Subcutaneous abdominal adipose tissue (tissue), 5 donors: ENCODE results near the gene CALCB.

Experiments
- H3K27ac ChIP-seq: one replicate; pipeline ENCODE4 v1.7.0; 2013; ENCODE audit warnings: low read depth, mild to moderate bottlenecking, inconsistent platforms, low read length, moderate library complexity
- H3K27me3 ChIP-seq, 5 donors: one replicate each; pipeline ENCODE4 v1.7.0; 2013; ENCODE audit warnings: low read length in 5 of 5, inconsistent platforms in 1 of 5; ENCODE audit not compliant: control insufficient read depth in 5 of 5, insufficient read depth in 4 of 5
- H3K36me3 ChIP-seq, 5 donors: one replicate each; pipeline ENCODE4 v1.7.0; 2013; ENCODE audit warnings: low read length in 5 of 5; ENCODE audit not compliant: control insufficient read depth in 5 of 5, insufficient read depth in 5 of 5
- H3K4me1 ChIP-seq, 5 donors: one replicate each; pipeline ENCODE4 v1.7.0; 2013; ENCODE audit warnings: low read length in 5 of 5, mild to moderate bottlenecking in 3 of 5, moderate library complexity in 1 of 5; ENCODE audit not compliant: control insufficient read depth in 5 of 5, insufficient read depth in 5 of 5
- H3K4me3 ChIP-seq, 5 donors: one replicate each; pipeline ENCODE4 v1.7.0; 2013; ENCODE audit warnings: low read length in 5 of 5, low read depth in 1 of 5
- H3K9ac ChIP-seq, 5 donors: one replicate each; pipeline ENCODE4 v1.7.0; 2013; ENCODE audit warnings: low read length in 5 of 5, mild to moderate bottlenecking in 4 of 5, moderate library complexity in 3 of 5
- H3K9me3 ChIP-seq, 5 donors: one replicate each; pipeline ENCODE4 v1.7.0; 2013; ENCODE audit warnings: low read length in 5 of 5; ENCODE audit not compliant: control insufficient read depth in 5 of 5
- donor health status: healthy.
- donor health status: healthy.
- donor health status: healthy.
- donor health status: healthy.
- donor health status: healthy.

The CALCB gene

DNA sequence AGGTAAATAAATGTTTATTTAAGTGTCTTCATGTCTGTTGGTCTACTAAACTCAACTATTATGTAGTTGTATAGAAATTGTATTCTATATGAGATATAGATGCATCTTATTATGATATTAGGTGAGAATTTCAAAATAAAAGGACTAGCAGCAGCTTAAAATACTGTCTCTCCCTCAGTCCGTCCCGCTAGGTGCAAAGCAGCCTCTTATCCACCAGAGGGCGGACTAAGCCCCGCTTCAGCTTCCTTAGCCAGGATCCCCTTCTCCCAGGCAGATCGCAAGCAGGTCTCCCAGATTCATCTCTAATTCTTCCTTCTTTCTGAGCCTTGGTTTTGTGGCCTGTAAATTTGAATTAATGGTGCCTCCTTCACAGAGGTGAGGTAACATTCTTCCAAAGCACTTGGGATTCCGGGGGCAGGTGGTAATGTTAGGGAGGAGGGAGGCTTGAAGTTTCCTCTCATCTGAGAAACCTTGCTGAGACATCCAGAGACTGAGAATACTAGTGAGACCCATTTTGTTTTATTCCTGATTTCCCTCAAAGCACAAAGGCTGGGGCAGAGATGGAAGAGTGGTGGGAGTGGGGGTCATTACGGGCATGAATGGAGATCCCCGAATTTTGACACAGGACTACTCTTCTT lies 27.8 kb downstream of the CALCB start:
- H3K9me3 ChIP-seq, result peaks cover 0 to 3% (median 0%) of the 10 kb centered on the region in 5 donors
- no peaks in the 10 kb centered on the region for H3K4me1 ChIP-seq
- no peaks in the 10 kb centered on the region for H3K36me3 ChIP-seq
- H3K4me3 ChIP-seq, result no peak overlapping the region
- H3K9ac ChIP-seq, result no peak overlapping the region
- H3K27me3 ChIP-seq, result peaks cover 0 to 7% (median 4%) of the 10 kb centered on the region in 5 donors
- no peak overlapping the region for H3K27ac ChIP-seq

GRCh38 chr11:15104166-15104565 lies 30.8 kb downstream of the CALCB start:
- peaks cover 0 to 3% (median 0%) of the 10 kb centered on the region in 5 donors for H3K9me3 ChIP-seq
- no peak overlapping the region for H3K4me3 ChIP-seq
- H3K4me1 ChIP-seq, result no peaks in the 10 kb centered on the region
- peaks cover 0 to 4% (median 3%) of the 10 kb centered on the region in 5 donors for H3K27me3 ChIP-seq
- no peak overlapping the region for H3K27ac ChIP-seq
- no peaks in the 10 kb centered on the region for H3K36me3 ChIP-seq
- no peak overlapping the region for H3K9ac ChIP-seq

DNA sequence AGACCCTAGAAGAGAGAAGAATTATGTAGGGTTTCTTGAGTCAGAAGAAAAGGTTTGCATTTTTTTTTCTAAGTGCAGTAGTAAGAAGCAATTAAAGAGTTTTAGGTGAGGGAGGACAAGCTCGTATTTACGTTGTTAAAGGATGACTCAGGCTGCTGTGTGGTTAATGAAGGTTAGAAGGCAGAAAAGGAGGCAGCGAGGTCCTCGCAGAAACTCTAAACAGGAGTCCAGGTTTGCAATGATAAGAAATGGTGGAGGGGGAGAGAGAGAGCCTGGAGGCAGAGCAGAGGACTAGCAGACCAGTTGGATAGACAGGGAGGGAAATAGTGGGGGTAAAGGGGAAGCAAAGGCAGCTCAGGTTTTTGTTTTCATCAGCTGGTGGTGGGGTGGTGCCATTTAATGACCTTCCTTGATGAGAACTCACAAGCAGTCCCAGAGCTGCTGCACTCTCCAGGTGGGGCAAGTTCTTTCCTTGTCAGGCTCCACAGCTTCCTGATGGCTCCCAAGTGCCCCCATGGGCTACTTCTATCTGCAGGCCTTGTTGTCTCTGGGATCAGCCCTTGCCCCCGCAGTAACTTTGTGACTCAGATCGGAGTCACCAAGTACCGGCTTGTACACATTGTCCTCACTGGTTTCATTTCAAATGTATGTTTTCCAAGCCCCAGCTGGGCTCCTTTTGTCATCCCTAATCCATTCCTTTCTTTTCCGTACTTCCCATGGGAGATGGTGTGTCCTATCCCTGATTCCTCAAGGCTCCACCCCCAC lies 33.0 kb downstream of the CALCB start:
- H3K4me1 ChIP-seq, result no peaks in the 10 kb centered on the region
- peaks cover 0 to 3% (median 0%) of the 10 kb centered on the region in 5 donors for H3K9me3 ChIP-seq
- H3K27ac ChIP-seq, result no peak overlapping the region
- no peaks in the 10 kb centered on the region for H3K27me3 ChIP-seq
- no peak overlapping the region for H3K9ac ChIP-seq
- no peak overlapping the region for H3K4me3 ChIP-seq
- no peaks in the 10 kb centered on the region for H3K36me3 ChIP-seq

DNA sequence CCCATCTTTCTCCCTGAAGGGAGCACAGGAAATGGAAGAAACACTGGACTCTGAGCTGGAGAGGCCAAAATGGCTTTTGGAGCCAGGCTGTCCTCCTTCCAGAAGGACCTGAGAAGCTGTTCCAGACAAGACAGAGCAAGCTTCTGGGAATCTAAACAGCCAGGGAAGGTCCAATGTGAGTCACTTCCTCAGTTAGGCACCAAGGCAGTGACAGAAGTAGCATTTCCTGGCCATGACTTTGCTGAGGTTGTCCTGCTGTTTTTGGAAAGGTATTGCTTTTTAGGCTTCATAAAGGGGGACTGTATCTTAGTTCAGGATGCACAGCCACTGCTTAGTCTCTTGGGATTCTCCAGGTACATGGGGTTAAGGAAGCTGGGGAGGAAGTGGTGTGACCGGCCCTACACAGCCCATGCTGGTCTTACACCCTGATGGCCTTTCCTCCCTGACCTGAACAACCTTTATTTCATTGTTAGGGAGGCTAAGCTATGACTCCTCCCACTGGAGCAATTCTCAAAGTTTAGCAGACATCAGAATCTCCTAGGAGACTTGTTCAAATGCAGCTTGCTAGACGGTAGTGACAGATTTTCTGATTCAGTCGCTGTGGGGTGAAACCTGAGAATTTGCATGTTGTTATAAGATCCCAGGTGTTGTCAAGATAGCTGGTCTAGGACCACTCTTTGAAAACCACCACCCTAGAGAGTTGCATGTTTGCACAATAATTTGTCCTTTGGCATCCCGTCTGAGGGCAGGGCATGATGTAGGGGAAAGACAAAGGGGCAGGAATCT lies 34.5 kb downstream of the CALCB start:
- H3K36me3 ChIP-seq, result no peaks in the 10 kb centered on the region
- H3K9ac ChIP-seq, result no peak overlapping the region
- no peak overlapping the region for H3K4me3 ChIP-seq
- H3K4me1 ChIP-seq, result no peaks in the 10 kb centered on the region
- peaks cover 0 to 3% (median 0%) of the 10 kb centered on the region in 5 donors for H3K9me3 ChIP-seq
- H3K27me3 ChIP-seq, result no peaks in the 10 kb centered on the region
- no peak overlapping the region for H3K27ac ChIP-seq

GRCh38 chr11:15108592-15109130 lies 35.3 kb downstream of the CALCB start:
- Histone ChIP-seq H3K4me3 (no peak overlapping the region), H3K27ac (no peak overlapping the region), H3K4me1 (no peaks in the 10 kb centered on the region), H3K9me3 (no peaks in the 10 kb centered on the region), H3K27me3 (no peaks in the 10 kb centered on the region), H3K9ac (no peak overlapping the region), H3K36me3 (no peaks in the 10 kb centered on the region)

DNA sequence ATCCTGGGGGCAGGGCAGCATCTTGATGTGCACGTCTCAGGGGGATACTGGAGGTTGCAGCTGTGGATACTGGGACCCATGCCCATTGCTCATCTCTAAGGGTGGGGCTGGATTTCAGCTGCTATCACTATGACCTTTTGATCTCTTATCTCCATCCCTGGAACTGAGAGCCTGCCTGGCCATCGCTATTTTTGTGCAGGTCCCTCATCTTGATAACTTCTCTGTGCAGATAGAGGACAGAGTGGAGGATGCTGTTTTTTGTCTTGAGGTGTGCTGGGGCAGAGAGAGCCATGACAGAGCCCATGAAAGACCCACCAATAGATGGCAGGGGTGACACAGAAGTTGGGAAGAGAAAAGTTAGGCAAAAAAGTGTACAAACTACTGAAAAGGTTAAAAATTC lies 36.2 kb downstream of the CALCB start:
- Histone ChIP-seq H3K9me3 (no peaks in the 10 kb centered on the region), H3K9ac (no peak overlapping the region), H3K36me3 (no peaks in the 10 kb centered on the region), H3K27ac (no peak overlapping the region), H3K27me3 (peaks cover 0 to 4% (median 2%) of the 10 kb centered on the region in 5 donors), H3K4me3 (no peak overlapping the region), H3K4me1 (peaks cover 0 to 4% (median 0%) of the 10 kb centered on the region in 5 donors)

DNA sequence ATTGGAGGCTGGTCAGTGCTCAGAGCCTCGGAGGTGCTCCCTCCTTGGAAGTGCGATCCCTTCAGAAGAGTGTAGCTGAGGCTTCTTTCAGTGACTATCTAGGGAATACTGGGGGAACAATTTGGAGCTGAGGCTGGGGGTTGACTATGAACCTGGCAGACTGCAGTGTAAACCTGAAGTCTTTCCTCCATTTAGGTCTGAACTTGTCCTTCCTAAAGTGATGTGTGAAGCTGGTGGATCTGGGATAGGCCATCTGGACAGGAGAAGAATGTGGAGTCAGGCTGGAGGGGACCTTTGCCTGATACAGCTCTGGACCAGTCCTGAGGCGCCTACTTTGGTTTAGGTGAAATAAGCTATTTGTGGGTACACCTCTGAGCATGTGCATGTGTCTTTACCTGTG lies 37.8 kb downstream of the CALCB start:
- Histone ChIP-seq H3K9me3 (no peaks in the 10 kb centered on the region), H3K9ac (no peak overlapping the region), H3K27me3 (peaks cover 3 to 17% (median 15%) of the 10 kb centered on the region in 5 donors), H3K27ac (no peak overlapping the region), H3K36me3 (no peaks in the 10 kb centered on the region), H3K4me1 (peaks cover 0 to 8% (median 3%) of the 10 kb centered on the region in 5 donors), H3K4me3 (no peak overlapping the region)

DNA sequence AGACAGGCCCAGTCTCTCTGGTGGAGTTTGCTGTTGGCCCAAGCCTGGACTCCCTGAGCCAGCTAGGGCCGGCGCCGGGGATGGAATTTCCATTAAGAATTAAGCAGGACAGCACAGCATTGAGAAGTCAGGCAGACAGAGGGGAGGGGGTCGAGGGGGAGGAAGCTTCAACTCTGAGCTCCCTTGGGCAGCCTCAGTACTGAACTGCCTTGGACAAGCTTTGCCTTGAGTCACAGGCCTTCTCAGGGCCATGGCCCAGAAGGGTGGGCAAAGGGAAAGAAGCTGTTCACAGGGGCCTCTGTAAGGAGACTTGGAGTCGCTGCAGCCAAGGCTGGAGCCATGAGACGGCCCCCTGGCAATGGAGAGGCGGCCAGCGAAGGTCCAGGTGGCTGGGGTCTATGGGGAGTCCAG lies 38.7 kb downstream of the CALCB start:
- Histone ChIP-seq H3K9me3 (no peaks in the 10 kb centered on the region), H3K9ac (no peak overlapping the region), H3K27me3 (peaks cover 3 to 20% (median 18%) of the 10 kb centered on the region in 5 donors), H3K27ac (no peak overlapping the region), H3K36me3 (no peaks in the 10 kb centered on the region), H3K4me3 (no peak overlapping the region), H3K4me1 (peaks cover 0 to 8% (median 3%) of the 10 kb centered on the region in 5 donors)

GRCh38 chr11:15113381-15113780 lies 40.0 kb downstream of the CALCB start:
- no peak overlapping the region for H3K4me3 ChIP-seq
- peaks cover 0 to 8% (median 3%) of the 10 kb centered on the region in 5 donors for H3K4me1 ChIP-seq
- H3K27ac ChIP-seq, result no peak overlapping the region
- no peaks in the 10 kb centered on the region for H3K36me3 ChIP-seq
- no peaks in the 10 kb centered on the region for H3K9me3 ChIP-seq
- H3K9ac ChIP-seq, result no peak overlapping the region
- peaks cover 3 to 24% (median 22%) of the 10 kb centered on the region in 5 donors for H3K27me3 ChIP-seq
